GM21526 (cell line): ENCODE measurements around the gene HLA-DPA1.

ENCODE experiments used
- ATAC-seq: cut with Tn5 transposase; IDR thresholded peaks from one replicate; pipeline ENCODE4 v1.9.1; 2021; ENCODE audit warnings: moderate library complexity; ENCODE audit not compliant: unreplicated experiment, low FRiP score

The HLA-DPA1 gene

GRCh38 chr6:33019372-33019771 is 54.1 kb downstream of the HLA-DPA1 start:
- no peak for ATAC-seq

- ATAC-seq = no peak
Observed at GRCh38 chr6:33018904-33019303, 54.5 kb downstream of the HLA-DPA1 start.

DNA sequence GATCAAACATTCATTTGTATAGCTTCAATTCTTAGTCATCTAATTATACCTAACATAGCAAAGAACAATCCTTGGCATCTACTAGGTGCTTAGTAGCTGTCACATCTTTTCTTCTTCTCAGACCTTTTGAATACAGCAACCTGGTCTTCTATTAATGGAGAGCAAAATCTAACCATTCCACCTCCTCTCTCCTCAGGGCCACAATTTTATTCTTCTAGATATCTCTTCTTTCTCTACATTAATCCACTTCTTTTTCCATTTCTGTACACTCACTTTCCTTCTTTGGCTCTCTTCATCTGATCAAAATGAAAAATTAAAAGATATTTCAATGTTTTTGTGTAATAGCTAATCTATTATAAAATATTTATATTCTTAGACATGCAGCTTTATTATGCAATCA is 55.0 kb downstream of the HLA-DPA1 start:
- no peak for ATAC-seq

DNA sequence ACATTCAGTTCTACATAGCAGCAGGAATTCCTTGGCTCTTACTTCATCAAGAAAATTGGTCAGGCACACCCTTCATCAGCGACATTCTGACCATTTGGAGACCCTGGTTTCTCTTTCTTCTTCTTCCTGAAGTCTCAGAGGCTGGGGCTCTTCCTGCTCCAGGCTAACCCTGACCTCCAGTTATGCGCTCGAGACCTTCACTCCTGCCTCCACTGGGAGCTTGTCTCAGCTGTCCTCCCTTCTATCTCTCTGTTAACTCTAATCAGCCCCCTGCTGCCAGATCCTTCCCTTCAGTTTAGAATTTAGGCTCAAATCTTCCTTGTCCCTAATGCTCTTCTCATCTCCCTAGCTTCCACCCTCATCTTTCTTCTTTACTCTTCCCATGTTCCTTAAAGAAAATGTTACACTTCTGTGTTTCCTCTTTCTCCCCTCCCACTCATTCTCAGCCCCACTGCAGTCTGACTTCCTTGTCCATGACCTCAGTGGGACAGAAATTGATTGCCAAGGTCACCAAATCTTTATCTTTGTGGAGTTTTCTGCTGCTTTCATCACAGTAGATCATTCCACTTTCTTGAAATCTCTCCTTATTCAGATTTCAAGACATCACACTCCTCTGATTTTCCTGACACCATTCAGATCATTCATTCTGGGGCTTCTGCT is 55.6 kb downstream of the HLA-DPA1 start:
- no peak for ATAC-seq

DNA sequence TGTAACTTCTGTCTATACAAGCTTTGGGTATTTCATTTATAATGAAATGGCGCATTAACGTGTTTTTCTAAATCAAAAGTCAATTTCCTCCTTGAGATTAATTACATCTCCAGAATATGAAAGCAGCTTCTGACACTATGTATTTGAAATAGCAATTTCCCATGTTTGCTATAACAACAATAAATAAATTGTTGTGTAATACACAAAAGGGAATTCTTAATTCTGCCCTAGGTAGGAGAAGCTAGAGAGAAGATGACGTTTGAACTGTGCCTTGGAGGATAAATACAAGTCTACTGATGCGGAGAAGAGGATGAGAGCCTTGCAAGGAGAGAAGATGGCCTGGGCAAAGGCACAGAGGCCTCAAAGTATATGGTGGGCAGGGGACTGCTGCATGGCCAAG is 56.4 kb downstream of the HLA-DPA1 start:
- ATAC-seq = no peak

DNA sequence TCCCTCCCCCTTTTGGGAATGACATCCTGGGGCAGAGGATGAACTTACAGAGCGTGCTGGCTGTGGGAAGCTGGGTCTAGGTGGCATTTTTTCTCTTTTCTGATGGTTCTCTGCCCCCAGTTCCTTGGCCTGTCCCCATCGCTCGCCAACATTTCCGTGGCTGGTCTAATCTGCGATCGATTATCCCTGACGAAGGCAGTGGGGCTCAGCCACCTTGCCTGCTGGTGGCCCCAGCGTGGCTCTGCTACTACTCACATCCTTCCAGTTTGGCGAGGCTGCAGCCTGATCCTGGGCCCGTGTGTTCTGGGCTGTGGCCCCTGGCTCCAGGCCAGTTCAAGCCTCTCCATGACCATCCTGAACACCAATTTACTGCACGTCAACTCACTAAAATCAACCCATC is 57.7 kb downstream of the HLA-DPA1 start:
- no peak for ATAC-seq

- ATAC-seq = no peak
Observed at GRCh38 chr6:33014841-33015634, 58.4 kb downstream of the HLA-DPA1 start.
